ENCODE measurements around the gene ZNF620.

- TF ChIP-seq ZNF785 (tag by site-specific recombination; IDR thresholded peaks at IDR 0.05) (no peak), ZNF624 (tag by site-specific recombination; IDR thresholded peaks at IDR 0.05) (no peak), CTCF (tag by site-specific recombination; IDR thresholded peaks at IDR 0.05) (no peak), ZNF394 (tag by site-specific recombination; IDR thresholded peaks at IDR 0.05; ENCODE audit: borderline replicate concordance) (no peak), ZNF670 (tag by site-specific recombination; IDR thresholded peaks at IDR 0.05; ENCODE audit: low read depth) (no peak)
Measured at GRCh38 chr3:40465111-40465407, 40.8 kb upstream of the ZNF620 start.

Measured in HEK293 (cell line).